Endothelial cell (in vitro differentiated cells): Measurements from ENCODE around the gene RAVER1. TPM values are rescaled to one million over a fixed set of nuclear protein-coding genes. Genes with fewer than 3 reads are reported as not detected.
A peak's percentile ranks its signal among the peaks of the same experiment; 100 is the strongest.
"Not testable (repeated sequence)": the region's sequence is repeated elsewhere in the genome, so short reads cannot be mapped to it uniquely, and the experiment has no call there.

Experiments
- DNase-seq: peaks from one replicate; pipeline ENCODE4 v3.0.0; 2021; ENCODE audit warnings: low spot score
- H3K27ac Mint-ChIP-seq: one replicate; pipeline ENCODE4 v1.8.0; 2021; ENCODE audit warnings: mixed read lengths, inconsistent platforms; ENCODE audit not compliant: unreplicated experiment
- H3K27me3 Mint-ChIP-seq: one replicate; pipeline ENCODE4 v1.8.0; 2021; ENCODE audit warnings: mild to moderate bottlenecking, moderate library complexity, mixed read lengths, inconsistent platforms; ENCODE audit not compliant: unreplicated experiment
- H3K36me3 Mint-ChIP-seq: one replicate; pipeline ENCODE4 v1.8.0; 2021; ENCODE audit warnings: mild to moderate bottlenecking, low read depth, mixed read lengths, inconsistent platforms; ENCODE audit not compliant: unreplicated experiment
- H3K4me1 Mint-ChIP-seq: one replicate; pipeline ENCODE4 v1.8.0; 2021; ENCODE audit warnings: mild to moderate bottlenecking, mixed read lengths, inconsistent platforms; ENCODE audit not compliant: unreplicated experiment
- H3K4me3 Mint-ChIP-seq: one replicate; pipeline ENCODE4 v1.8.0; 2021; ENCODE audit warnings: mild to moderate bottlenecking, mixed read lengths, inconsistent platforms; ENCODE audit not compliant: unreplicated experiment
- H3K9me3 Mint-ChIP-seq: one replicate; pipeline ENCODE4 v1.8.0; 2021; ENCODE audit warnings: mixed read lengths, inconsistent platforms; ENCODE audit not compliant: unreplicated experiment
- CTCF ChIP-seq: fragments of 200-600 bp; sonication (generic); IDR thresholded peaks from one replicate; pipeline ENCODE4 v1.5.0; 2021; ENCODE audit warnings: antibody characterized with exemption; ENCODE audit not compliant: unreplicated experiment
- total RNA-seq: library from RNA; stranded (reverse); fragmentation: NEBNext Ultra II Directional; extraction: Animal tissue kit (Norgen Biotek cat#: 25700); gene quantifications from one replicate; pipeline ENCODE4 v1.2.1, GENCODE V29; 2021; ENCODE audit not compliant: unreplicated experiment

Gene RAVER1
- total RNA-seq, 1 donor from 2014 or later = 46.1 TPM

- Mint-ChIP-seq H3K4me1 (peaks cover 5% of the 10 kb centered on the region), H3K27me3 (no peaks in the 10 kb centered on the region), H3K4me3 (peak overlapping the region; percentile 51), H3K9me3 (no peaks in the 10 kb centered on the region), H3K27ac (no peak overlapping the region), H3K36me3 (peaks cover 15% of the 10 kb centered on the region)
- no peak for DNase-seq
- no peak for TF ChIP-seq CTCF
Measured at GRCh38 chr19:10374931-10375330, 41.6 kb upstream of the RAVER1 start.

GRCh38 chr19:10372690-10373089 is 39.4 kb upstream of the RAVER1 start:
- Mint-ChIP-seq H3K36me3 (peaks cover 27% of the 10 kb centered on the region), H3K9me3 (no peaks in the 10 kb centered on the region), H3K27ac (no peak overlapping the region), H3K27me3 (no peaks in the 10 kb centered on the region), H3K4me1 (no peaks in the 10 kb centered on the region), H3K4me3 (no peak overlapping the region)
- DNase-seq = no peak
- no peak for TF ChIP-seq CTCF

GRCh38 chr19:10368101-10368803 is 34.9 kb upstream of the RAVER1 start:
- Mint-ChIP-seq H3K36me3 (peaks cover 33% of the 10 kb centered on the region), H3K4me3 (no peak overlapping the region), H3K27ac (no peak overlapping the region), H3K4me1 (no peaks in the 10 kb centered on the region), H3K27me3 (no peaks in the 10 kb centered on the region), H3K9me3 (no peaks in the 10 kb centered on the region)
- no peak for TF ChIP-seq CTCF
- no peak for DNase-seq

- H3K9me3 Mint-ChIP-seq, H3K4me3 Mint-ChIP-seq, H3K27me3 Mint-ChIP-seq, H3K4me1 Mint-ChIP-seq, DNase-seq, H3K27ac Mint-ChIP-seq: not testable (repeated sequence)
- H3K36me3 Mint-ChIP-seq = peaks cover 34% of the 10 kb centered on the region
Measured at GRCh38 chr19:10366950-10367512, 33.7 kb upstream of the RAVER1 start.

- H3K4me1 Mint-ChIP-seq = no peaks in the 10 kb centered on the region
- H3K36me3 Mint-ChIP-seq = peaks cover 37% of the 10 kb centered on the region
- TF ChIP-seq CTCF = no peak
- no peak overlapping the region for H3K4me3 Mint-ChIP-seq
- H3K9me3 Mint-ChIP-seq = no peaks in the 10 kb centered on the region
- DNase-seq = no peak
- H3K27ac Mint-ChIP-seq = no peak overlapping the region
- H3K27me3 Mint-ChIP-seq = peaks cover 3% of the 10 kb centered on the region
Measured at GRCh38 chr19:10365518-10365917, 32.2 kb upstream of the RAVER1 start.
